ENCODE measurements around the gene CDA. TPM values are rescaled to one million over a fixed set of nuclear protein-coding genes. Genes with fewer than 3 reads are reported as not detected.

The CDA gene
- total RNA-seq = 1 to 10 TPM in 2 of 4 donors, under 1 TPM in 2; 0.56 to 3.5 (median 1.5) TPM

- Histone ChIP-seq H3K27ac (peak within 1 kb of the TSS in 1 of 3 donors; percentile 67), H3K4me3 (replicated peaks in 1 of 3) (peak within 1 kb of the TSS in 1 of 3 donors; percentile 19), H3K4me1 (no peaks in the 10 kb centered on the region), H3K36me3 (no peaks in the 10 kb centered on the region), H3K9me3 (no peaks in the 10 kb centered on the region), H3K27me3 (no peaks in the 10 kb centered on the region)
- intact Hi-C loops (cut with DNase I) = no loop called here
- DNase-seq = no peak
- 27 to 86% methylated on average over 2 to 11 of the region's 11 CpGs for WGBS, 2 donors
- TF ChIP-seq POLR2A (IDR thresholded peaks at IDR 0.05) (no peak), CTCF (IDR thresholded peaks at IDR 0.05) (no peak)
These were observed at the start of gene CDA for GRCh38 chr1:20588634-20589225. Gene CDA (plus strand): TSS chr1:20589097. CDS start chr1:20589130, 33 bp downstream.

- no peak overlapping the region for H3K27ac ChIP-seq
- no peaks in the 10 kb centered on the region for H3K36me3 ChIP-seq
- H3K27me3 ChIP-seq = no peaks in the 10 kb centered on the region
- no peaks in the 10 kb centered on the region for H3K4me1 ChIP-seq
- no peaks in the 10 kb centered on the region for H3K9me3 ChIP-seq
- 82 to 91% methylated on average over 1 of the region's 1 CpG for WGBS, 2 donors
- intact Hi-C loops (cut with DNase I) = no loop called here
- no peak for DNase-seq
- H3K4me3 ChIP-seq (replicated peaks in 1 of 3) = no peak overlapping the region
- TF ChIP-seq CTCF (IDR thresholded peaks at IDR 0.05) (no peak), POLR2A (IDR thresholded peaks at IDR 0.05) (no peak)
These were observed 48.6 kb upstream of the CDA start for GRCh38 chr1:20540281-20540680.

GRCh38 chr1:20546637-20547036 is 42.3 kb upstream of the CDA start:
- Histone ChIP-seq H3K36me3 (no peaks in the 10 kb centered on the region), H3K4me1 (no peaks in the 10 kb centered on the region), H3K9me3 (no peaks in the 10 kb centered on the region), H3K27ac (no peak overlapping the region), H3K4me3 (replicated peaks in 1 of 3) (no peak overlapping the region), H3K27me3 (no peaks in the 10 kb centered on the region)
- no peak for DNase-seq
- 76 to 81% methylated on average over 3 of the region's 3 CpGs for WGBS, 2 donors
- TF ChIP-seq POLR2A (IDR thresholded peaks at IDR 0.05) = no peak
- TF ChIP-seq CTCF (IDR thresholded peaks at IDR 0.05) = no peak
- intact Hi-C loops (cut with DNase I) = no loop called here

GRCh38 chr1:20551161-20551560 is 37.7 kb upstream of the CDA start:
- H3K4me1 ChIP-seq = peaks cover 0 to 10% of the 10 kb centered on the region in 2 donors
- H3K27ac ChIP-seq = no peak overlapping the region
- H3K36me3 ChIP-seq = no peaks in the 10 kb centered on the region
- DNase-seq = no peak
- WGBS, 2 donors = 58 to 73% methylated on average over 3 of the region's 3 CpGs
- no peak for TF ChIP-seq CTCF (IDR thresholded peaks at IDR 0.05)
- no peak for TF ChIP-seq POLR2A (IDR thresholded peaks at IDR 0.05)
- peaks cover 12% of the 10 kb centered on the region for H3K27me3 ChIP-seq
- intact Hi-C loops (cut with DNase I) = no loop called here
- H3K9me3 ChIP-seq = no peaks in the 10 kb centered on the region
- H3K4me3 ChIP-seq (replicated peaks in 1 of 3) = no peak overlapping the region

- peak within 1 kb of the TSS in 1 of 3 donors; percentile 18 for H3K4me3 ChIP-seq (replicated peaks in 1 of 3)
- H3K27me3 ChIP-seq = peaks cover 12% of the 10 kb centered on the region
- peak; percentile 17 to 37 for DNase-seq
These were observed 36.8 kb upstream of the CDA start, which contains the start of gene FAM43B for GRCh38 chr1:20551945-20552727. Gene FAM43B (plus strand): TSS chr1:20552573. CDS start chr1:20552974, 401 bp downstream.

More at GRCh38 chr1:20551945-20552727, 36.8 kb upstream of the CDA start, which contains the start of gene FAM43B:
- Histone ChIP-seq H3K27ac (peak within 1 kb of the TSS in 2 of 3 donors; percentile 8 to 24), H3K36me3 (no peaks in the 10 kb centered on the region), H3K9me3 (no peaks in the 10 kb centered on the region), H3K4me1 (peaks cover 0 to 10% of the 10 kb centered on the region in 2 donors)
- intact Hi-C loops (cut with DNase I) = no loop called here
- WGBS, 2 donors = 4 to 5% methylated on average over 4 to 36 of the region's 47 CpGs
- TF ChIP-seq CTCF (IDR thresholded peaks at IDR 0.05) = no peak
- no peak for TF ChIP-seq POLR2A (IDR thresholded peaks at IDR 0.05)

All from thyroid gland (tissue), 4 donors.